HG03442 (cell line): Measurements from ENCODE around the gene SELL.
"Not testable (repeated sequence)": the region's sequence is repeated elsewhere in the genome, so short reads cannot be mapped to it uniquely, and the experiment has no call there.

Experiments
- ATAC-seq: cut with Tn5 transposase; IDR thresholded peaks from one replicate; pipeline ENCODE4 v1.9.1; 2021; ENCODE audit warnings: mild to moderate bottlenecking, moderate library complexity; ENCODE audit not compliant: unreplicated experiment

SELL gene

DNA sequence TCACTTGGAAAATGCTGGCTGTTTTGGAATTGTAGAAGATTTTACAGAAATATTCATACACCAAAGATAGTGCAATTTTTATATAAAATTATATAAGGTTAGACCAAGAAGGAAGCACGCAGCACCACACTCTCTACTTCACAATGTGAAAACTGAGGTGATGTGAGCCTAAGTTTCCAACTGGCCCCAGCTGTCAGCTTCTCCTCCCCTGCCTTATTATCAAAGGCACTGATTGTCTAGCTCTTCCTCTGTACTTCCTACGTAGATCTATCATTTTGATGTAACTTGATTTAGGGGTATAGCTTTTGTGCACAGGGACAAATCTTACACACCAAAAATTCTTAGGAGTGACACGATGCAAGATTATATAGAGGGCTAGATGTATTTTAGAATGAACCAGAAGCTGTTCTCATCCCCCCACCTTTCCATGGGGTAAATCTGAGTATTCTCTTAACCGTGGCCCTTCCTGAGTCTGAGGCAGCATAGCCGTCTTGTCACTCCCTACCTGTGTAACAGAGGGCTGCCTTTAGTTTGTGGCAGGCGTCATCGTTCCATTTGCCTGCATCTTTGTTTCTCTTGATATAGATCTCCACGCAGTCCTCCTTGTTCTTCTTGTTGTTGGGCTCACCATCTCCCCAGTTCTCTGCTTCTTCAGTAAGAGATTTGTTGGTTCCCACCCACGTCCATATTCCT, 3.4 kb downstream of the SELL start:
- no peak for ATAC-seq

DNA sequence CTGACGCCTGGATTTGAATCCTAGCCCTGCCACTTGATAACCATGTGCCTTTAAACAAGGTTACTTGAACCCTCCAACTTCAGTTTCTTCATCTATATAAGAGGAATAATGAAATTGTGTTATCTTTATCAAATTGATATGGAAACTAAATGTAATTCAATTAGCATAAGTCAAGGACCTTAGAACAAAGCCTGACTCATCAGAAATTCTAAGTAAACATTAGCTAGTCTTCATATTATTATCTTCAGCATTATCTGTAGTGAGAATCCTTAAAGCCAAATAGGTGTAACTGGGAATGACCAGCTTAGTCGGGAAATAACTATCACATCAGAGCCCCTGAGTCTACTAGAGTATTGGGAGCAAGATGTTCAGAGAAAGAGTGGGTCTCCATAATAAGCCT, 6.6 kb downstream of the SELL start:
- no peak for ATAC-seq

DNA sequence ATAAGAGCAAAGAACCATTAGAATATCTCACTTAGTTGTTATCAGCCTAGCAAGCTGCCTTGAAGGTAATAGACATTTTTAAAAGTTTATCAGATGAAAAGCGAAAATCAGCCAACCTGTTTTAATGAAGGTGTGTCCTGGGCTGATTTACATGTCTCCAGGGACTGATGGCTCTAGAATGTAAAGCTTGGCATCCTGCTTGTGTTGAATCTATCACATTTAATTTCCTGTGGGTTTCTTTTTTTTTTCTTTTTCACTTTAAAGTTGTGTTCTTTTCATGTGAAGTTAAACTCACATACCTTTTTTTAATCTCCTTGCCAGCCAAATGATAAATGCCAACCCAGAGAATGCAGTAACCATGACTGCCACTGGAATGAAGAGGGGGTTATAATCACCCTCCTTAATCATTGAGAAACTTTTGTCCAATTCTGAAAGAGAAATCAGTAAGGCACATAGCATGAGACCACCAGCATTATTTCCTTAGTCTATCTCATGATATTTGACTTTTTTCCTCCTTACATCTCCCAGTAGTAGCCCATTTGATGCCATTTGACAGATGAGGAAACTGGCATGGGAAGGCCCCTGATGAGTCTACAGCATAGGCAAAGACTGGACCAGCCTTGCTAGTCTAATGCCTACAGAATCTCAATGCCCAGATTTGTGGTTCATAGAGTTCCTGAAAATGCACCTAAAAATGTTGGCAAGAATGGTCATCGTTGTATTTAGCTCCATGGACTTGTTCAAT, 10.0 kb downstream of the SELL start:
- no peak for ATAC-seq

DNA sequence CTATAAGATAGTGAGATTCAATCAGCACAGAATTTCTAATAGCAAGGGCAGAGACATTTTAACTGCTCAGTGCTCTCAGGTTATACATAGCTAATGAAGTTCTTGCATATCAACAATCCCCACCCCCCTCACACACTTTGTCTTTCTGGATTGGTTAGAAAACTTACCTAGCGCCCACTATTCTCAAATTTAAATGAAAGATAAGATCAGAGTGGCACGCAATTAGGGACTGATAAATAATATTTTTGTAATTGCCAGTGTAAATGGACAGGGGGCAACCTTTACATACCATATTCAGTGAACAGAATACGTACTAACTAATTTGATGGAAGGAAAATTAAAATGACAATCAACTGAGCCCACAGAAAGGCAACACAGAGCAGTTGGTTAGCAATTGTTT, 11.7 kb downstream of the SELL start:
- no peak for ATAC-seq

DNA sequence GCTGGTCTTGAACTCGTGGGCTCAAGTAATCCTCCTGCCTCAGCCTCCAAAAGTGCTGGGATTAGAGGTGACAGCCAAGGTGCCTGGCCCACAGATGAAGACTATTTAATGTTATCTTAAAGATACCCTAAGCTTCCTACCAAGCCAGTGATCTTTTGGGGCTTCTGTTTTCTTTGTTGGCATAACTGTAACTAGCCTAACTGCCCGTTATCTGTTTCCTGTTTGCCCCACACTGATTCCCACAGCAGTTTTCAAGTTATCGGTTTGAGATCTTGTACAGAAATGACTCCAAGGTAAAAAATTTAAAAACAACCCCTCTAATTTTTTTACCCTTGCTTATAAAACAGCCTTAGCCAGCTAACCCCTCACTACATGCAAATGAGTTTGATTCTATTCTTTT, 12.4 kb downstream of the SELL start:
- no peak for ATAC-seq

DNA sequence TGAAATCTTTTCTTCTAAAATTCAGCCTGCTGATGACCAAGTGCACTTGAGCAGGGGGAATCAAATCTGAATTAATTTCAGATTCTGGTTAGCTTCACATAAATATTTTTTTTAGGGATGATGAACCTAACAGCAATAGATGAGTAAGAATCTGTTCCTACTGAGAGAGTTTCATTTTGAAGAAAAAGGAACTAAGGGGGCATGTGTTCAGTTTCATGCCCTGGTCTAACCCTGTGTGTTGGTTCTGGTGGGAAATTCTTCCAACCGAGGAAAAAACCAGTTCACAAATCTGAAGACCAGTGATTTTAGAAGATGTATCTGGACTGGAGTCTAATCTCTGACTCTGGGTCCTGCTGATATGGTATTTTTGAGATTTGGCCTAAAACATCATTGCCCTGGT, 13.7 kb downstream of the SELL start:
- ATAC-seq = peak; percentile 43

DNA sequence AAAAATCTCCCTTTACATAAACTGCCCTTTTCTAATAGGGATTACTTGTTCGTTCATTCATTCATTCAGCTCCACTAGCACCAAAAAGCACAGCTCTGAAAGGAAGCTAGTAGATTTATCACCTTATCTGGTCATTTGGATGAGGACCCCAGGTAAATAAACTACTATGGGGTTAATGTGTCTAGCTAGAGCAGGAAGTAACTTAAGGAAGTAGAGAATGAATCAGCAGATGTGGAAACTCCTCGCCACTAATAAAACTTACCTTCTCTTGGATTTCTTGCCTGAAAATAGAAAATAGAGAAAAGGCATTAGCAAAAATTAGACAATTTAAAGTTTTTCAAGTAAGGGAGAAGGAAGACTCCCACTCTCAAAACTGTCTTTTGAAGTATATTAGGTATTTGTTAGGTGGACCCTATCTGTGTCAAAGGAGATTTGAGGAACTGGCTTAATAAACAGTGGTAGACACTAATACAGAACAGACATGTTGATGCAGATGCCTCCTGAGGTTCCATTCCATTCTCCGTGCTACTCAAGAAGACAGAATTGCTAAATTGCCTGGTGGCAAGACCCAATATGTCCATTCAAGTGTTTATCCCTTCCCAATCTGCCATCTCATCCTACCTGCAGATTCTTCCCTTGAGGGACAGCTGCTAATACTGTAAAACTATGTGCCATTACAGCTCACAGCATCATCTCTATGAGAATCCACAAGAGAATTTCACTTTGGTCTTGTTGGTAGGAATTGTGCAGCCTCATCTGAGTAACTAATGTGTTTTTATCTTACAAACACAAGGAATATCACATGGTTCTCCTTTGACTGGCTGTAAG, 14.9 kb downstream of the SELL start:
- no peak for ATAC-seq

DNA sequence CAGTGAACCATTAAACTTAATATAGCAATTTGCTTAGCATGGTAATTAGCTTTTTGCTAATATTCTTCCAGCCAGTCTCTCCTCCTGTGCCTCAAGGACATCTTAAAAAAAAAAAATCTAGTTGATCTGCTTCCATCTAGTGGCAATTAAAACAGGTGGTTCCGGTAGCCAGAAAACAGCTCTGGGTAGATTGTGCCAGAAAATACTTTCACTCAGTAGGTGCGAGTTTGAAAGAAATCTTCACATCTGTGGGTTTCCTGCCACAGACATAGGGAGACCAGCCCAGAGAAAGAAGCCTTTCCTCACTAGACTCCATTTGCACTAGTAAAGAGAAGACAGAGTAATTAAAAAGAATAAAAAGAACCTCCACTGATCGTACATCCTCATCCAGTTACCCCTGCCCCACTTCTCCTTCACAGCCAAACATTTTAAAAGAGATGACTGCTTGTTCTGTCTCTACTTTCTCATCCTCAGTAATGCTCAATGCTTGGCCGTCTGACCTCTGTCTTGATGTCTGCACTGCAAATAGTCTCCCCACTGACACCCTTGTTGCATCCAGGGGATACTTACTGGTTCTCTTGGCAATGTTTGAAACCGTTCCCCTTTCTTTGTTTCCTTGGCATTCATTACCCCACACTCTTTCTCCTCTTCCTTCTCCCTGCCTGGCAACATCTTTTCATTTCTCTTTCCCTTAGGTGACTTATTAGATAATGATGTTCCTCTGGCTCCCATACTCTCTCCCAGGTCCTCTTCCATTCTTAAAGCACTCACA, 16.9 kb downstream of the SELL start:
- peak; percentile 35 for ATAC-seq

DNA sequence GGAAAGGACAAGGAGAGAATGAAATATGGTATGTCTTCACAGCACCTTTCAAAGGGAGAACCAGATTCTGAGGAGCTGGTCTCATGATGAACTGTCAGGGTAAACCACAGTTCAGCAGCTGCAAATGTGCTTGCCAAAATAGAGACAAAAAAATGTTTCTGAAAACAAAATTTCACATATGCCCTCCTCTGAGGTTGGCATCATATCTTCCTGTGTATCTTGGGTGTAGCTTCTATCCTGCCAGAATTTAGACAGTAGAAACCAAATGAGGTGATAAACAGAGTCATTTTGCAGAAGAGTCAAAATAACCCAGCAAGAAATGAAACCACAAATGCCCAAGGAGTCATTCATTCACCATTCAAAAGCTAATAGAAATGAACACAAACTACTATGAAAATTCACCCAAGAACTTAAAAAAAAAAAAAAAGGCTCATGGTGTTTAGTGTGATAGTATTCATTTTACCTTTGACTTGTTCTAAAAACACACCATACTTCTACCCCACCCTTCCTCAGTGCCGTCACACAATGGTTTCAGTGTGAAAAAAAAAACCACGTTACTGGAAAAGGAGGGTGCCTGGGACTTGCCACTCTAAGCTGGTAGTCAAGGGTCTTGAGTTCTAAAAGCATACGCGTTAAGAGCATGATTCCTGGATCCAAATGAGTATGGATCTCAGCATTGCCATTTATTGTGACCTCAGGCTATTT, 18.5 kb downstream of the SELL start:
- peak; percentile 28 for ATAC-seq

DNA sequence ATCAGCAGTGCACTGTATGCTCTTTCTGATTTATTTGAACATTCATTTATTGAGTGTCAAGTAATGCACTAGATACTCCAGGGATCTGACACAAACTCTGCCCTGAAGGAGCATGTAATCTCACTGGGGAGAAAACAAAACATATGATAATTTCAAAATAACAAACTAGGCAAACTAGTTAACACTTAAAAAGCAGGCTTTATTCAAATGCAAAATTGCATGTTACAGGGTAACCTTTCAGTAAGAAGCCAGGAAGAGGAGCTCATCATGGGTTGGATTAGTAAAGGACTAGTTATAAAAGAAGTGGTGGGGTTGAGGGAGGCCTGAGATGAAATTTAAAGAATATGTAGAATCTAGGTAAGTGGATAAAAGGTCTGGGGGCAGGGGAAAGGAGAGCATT, 20.9 kb downstream of the SELL start:
- ATAC-seq = no peak

DNA sequence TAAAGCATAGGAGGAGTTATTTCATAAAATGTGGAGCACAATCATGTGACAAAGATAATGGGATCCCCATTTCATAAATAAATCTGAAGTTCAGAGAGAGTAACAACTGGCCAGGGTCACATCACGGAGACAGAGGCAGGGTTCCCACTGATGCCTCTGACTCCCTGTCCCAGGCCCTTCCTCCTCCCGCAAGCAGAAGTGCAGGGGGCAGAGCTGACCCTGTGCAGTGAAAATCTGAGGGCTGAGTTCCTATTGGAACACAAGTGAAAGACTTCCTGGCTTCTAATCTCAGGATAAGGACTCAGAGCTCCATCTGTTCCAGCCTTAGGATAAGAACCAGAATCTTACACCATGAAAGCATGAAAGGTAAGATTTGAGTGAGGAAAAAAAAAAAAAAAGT, 22.0 kb downstream of the SELL start:
- no peak for ATAC-seq

DNA sequence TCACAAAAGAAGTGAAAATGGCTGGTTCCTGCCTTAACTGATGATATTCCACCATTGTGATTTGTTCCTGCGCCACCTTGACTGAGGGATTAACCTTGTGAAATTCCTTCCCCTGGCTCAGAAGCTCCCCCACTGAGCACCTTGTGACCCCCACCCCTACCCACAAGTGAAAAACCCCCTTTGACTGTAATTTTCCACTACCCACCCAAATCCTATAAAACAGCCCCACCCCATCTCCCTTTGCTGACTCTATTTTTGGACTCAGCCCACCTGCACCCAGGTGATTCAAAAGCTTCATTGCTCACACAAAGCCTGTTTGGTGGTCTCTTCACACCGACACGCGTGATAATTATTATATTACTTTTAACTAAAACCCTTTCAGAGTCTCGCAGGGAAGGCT, 23.0 kb downstream of the SELL start:
- not testable (repeated sequence) for ATAC-seq

DNA sequence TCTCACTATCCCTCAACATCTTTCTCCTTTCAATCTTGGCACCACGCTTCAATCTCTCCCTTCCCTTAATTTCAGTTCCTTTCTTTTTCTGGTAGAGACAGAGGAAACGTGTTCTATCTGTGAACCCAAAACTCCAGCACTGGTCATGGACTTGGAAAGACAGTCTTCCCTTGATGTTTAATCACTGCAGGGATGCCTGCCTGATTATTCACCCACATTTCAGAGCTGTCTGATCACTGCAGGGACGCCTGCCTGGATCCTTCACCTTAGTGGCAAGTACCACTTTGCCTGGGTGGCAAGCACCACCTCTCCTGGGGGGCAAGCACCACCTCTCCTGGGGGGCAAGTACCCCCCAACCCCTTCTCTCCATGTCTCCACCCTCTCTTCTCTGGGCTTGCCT, 27.8 kb downstream of the SELL start:
- ATAC-seq = no peak

DNA sequence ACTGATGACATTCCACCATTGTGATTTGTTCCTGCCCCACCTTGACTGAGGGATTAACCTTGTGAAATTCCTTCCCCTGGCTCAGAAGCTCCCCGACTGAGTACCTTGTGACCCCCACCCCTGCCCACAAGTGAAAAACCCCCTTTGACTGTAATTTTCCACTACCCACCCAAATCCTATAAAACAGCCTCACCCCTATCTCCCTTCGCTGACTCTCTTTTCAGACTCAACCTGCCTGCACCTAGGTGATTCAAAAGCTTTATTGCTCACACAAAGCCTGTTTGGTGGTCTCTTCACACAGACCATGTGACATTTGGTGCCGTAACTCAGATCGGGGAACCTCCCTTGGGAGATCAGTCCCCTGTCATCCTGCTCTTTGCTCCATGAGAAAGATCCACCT, 28.3 kb downstream of the SELL start:
- ATAC-seq = not testable (repeated sequence)

DNA sequence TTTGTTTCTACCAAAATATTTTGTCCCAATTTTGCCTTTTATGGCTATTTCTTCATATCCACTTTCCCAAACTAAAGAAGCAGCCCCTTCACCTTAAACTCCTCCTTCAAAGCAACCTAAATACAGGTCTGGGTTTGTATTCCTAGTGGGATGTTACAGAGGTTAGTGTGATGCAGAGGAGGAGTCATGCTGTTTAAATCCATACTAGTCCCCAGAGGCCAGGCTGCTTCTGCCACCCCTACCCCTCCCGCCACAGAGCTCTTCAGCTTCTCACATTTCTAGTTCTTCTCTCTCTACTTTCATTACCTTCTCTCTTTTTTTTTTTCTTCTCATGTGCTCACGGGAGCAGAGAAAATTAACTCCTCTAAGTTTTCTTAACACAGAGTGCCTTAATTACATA, 29.3 kb downstream of the SELL start:
- ATAC-seq = no peak

DNA sequence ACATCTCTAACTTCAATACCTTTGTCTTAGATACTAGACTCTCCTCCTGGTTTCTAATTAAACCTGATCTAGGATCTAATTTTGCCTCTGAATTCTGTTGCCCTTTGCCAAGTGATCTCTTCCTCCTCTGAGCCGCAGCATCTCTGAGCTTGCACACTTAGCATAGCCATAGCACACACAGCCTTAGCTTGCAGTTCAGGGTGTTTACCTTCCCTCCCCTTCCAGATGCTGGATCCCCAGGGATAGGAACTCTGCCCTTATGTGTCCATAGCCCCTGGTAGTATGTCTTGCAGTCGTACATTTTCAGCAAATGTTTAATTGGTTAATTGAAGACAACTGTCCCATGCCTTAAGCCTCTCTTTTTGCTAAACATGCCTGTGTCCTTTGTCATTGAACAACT, 30.3 kb downstream of the SELL start:
- ATAC-seq = peak; percentile 15

DNA sequence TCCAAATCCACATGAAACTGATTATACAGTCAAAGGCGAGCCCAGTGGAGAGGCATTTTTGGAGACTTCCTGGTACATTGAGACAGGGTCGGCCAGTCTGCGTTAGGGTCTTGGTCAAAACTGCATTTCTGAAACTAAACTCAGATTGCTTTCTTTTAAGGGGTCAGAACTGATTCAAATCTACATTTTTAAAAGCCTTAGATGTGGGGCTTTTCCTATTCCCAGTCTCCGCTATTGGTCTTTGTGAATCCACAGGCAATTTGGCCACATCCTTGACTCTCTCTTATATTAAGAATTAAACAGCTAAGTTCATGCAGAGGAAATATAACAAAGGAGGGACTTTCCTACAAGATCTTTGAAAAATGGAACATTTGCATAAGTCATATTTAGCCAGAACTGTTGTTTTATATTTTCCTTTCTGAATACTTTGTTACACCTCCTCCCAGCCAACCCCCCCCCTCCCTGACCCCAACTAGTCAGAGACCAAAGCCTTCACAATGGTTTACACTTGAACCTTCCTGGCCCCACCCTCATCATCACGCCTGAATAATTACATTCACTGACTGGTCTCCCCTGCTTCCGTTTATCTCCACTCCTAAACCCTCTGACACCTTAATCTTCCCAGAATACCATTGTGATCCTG, 30.9 kb downstream of the SELL start:
- peak; percentile 57 for ATAC-seq

DNA sequence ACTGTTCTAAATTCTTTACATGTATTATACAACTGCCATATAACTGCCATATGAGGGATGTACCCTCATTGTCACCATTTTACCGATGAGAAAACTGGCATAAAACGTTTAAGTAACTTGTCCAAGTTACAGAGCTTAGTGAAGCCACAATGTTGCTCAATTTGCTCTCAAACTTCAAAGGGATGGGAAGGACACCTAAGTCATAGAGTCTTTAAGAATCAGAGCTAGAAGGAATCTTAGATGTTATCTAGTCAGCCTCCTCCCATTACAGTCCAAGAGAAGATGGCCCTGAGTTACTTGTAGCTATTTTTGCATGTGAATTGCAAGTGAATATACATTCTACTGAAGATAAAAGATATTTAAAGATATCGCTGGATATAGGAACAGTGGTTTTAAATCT, 31.7 kb downstream of the SELL start:
- no peak for ATAC-seq

DNA sequence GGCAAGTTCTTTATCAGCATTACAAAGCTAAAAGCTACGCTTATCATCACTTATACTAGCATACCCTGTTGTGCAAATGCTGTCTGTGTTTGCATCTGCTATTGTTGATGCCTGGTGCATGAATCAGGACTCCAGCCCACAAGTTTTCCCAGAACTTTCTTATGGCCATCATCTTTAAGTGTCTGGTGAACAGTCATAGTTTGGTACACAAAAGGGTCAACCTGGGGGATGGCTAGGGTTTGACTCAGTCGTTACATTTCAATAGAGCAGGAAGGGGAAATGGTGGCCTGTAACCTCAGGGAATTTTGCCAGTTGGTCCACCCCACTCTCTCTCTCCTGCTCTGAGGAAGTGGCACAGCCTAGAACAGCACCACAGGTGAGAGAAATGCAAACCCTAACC, 35.4 kb downstream of the SELL start:
- ATAC-seq = no peak

DNA sequence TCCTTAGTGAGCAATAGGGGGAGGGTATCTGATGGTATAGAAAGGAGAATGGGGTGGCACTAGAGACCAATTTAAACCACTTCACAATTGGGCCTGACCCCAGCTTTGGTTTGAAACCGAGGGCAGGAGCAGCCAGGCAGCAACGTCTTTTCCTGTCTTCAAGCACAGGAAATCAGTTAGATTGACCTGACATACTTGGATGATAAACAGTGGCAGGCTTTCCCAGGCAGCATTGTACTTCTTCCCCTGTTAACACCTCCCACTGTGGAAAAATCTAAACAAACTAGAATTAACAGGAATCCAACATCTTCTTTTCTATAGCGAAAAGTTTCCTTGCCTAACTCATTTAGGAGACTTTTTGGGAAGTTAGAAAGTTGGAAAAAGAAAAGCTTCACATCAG, 40.6 kb downstream of the SELL start:
- no peak for ATAC-seq
